ENCODE measurements around the gene ERP29. TPM values are rescaled to one million over a fixed set of nuclear protein-coding genes. Genes with fewer than 3 reads are reported as not detected.

ERP29 gene
- total RNA-seq, 4 donors from 2014 or later = 12.9 to 36.5 (median 29.7) TPM

DNA sequence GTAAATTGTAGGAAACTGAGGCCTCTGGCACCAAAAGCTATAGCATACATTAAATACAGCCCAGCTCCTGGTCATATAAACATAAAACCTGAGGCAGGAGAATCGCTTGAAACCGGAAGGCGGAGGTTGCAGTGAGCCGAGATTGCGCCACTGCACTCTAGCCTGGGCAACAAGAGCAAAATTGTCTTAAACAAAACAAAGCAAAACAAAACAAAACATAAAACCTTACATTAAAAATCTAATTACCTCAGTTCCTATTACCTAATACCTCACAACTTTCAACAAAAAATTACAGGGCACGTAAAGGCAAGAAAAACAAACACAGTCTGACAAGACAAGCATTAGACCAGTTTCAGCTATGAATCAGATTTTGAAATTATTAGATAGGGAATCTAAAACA, 36.9 kb upstream of the ERP29 start:
- Histone ChIP-seq H3K36me3 (peaks cover 0 to 29% (median 0%) of the 10 kb centered on the region in 3 donors), H3K27me3 (no peaks in the 10 kb centered on the region), H3K4me1 (no peaks in the 10 kb centered on the region), H3K27ac (no peak overlapping the region), H3K4me3 (no peak overlapping the region), H3K9me3 (peaks cover 0 to 5% (median 0%) of the 10 kb centered on the region in 4 donors)
- DNase-seq (ENCODE audit: low spot score in 2 of 2) = no peak
- WGBS, 2 donors = 84 to 85% methylated on average over 6 of the region's 6 CpGs
- TF ChIP-seq, protein P1, sequence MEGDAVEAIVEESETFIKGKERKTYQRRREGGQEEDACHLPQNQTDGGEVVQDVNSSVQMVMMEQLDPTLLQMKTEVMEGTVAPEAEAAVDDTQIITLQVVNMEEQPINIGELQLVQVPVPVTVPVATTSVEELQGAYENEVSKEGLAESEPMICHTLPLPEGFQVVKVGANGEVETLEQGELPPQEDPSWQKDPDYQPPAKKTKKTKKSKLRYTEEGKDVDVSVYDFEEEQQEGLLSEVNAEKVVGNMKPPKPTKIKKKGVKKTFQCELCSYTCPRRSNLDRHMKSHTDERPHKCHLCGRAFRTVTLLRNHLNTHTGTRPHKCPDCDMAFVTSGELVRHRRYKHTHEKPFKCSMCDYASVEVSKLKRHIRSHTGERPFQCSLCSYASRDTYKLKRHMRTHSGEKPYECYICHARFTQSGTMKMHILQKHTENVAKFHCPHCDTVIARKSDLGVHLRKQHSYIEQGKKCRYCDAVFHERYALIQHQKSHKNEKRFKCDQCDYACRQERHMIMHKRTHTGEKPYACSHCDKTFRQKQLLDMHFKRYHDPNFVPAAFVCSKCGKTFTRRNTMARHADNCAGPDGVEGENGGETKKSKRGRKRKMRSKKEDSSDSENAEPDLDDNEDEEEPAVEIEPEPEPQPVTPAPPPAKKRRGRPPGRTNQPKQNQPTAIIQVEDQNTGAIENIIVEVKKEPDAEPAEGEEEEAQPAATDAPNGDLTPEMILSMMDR (IDR thresholded peaks at IDR 0.05) = no peak
- TF ChIP-seq POLR2A (IDR thresholded peaks at IDR 0.05) (no peak), EP300 (IDR thresholded peaks at IDR 0.05) (no peak)

DNA sequence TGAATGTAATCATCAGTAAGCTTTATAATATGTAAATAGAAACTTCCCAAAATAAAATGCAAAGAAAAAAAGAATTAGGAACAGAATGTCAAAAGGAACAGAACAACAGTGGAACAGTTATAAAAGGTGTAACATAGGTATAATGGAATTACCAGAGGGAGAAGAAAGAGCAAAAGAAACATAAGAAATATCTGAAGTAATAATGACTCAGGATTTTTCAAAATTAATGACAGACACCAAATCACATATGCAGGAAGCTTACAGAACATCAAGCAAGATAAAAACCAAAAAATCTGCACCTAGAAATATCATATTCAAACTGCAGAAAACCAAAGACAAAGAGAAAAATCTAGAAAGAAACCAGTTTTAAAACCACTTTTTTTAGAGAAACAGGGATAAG, 36.4 kb upstream of the ERP29 start:
- Histone ChIP-seq H3K4me3 (no peak overlapping the region), H3K36me3 (peaks cover 0 to 23% (median 0%) of the 10 kb centered on the region in 3 donors)

DNA sequence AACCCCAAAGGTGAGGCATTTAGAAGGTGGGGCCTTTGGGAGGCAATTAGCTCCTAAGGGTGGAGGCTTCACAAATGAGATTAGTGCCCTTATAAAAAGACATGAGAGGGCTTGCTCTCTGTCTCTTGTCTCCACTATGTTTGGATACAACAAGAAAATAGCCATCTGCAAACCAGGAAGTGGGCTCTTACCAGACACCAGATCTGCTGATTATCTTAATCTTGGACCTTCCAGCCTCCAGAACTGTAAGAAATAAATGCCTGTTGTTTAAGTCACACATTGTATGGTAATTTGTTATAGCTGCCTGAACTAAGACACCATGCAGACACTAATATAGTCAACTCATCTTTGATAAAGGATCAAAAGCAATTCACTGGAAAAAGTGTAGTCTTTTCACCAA, 34.7 kb upstream of the ERP29 start:
- TF ChIP-seq, protein P1 (IDR thresholded peaks at IDR 0.05) = no peak
- TF ChIP-seq POLR2A (IDR thresholded peaks at IDR 0.05) = no peak
- TF ChIP-seq EP300 (IDR thresholded peaks at IDR 0.05) = no peak

More for the DNA sequence above, 36.4 kb upstream of the ERP29 start:
- H3K27me3 ChIP-seq = no peaks in the 10 kb centered on the region
- no peaks in the 10 kb centered on the region for H3K9me3 ChIP-seq
- TF ChIP-seq EP300 (IDR thresholded peaks at IDR 0.05) = no peak
- no peak for TF ChIP-seq POLR2A (IDR thresholded peaks at IDR 0.05)
- TF ChIP-seq, protein P1 (IDR thresholded peaks at IDR 0.05) = no peak
- H3K27ac ChIP-seq = no peak overlapping the region
- H3K4me1 ChIP-seq = no peaks in the 10 kb centered on the region
- DNase-seq (ENCODE audit: low spot score in 2 of 2) = no peak

DNA sequence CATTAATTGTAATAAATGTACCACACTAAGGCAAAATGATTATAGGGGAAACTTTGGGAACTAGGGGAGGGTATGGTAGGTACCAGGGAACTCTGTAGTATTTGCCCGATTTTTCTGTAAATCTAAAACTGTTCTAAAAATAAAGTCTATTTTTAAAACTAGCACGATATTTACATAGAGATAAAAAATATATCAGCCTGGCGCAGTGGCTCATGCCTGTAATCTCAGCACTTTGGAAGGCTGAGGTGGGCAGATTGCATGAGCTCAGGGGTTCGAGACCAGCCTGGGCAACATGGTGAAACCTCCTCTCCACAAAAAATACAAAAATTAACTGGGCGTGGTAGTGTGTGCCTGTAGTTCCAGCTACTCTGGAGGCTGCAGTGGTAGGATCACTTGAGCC, 32.6 kb upstream of the ERP29 start:
- Histone ChIP-seq H3K27me3 (no peaks in the 10 kb centered on the region), H3K4me1 (no peaks in the 10 kb centered on the region), H3K36me3 (peaks cover 0 to 18% (median 0%) of the 10 kb centered on the region in 3 donors), H3K4me3 (no peak overlapping the region), H3K27ac (no peak overlapping the region), H3K9me3 (no peaks in the 10 kb centered on the region)
- DNase-seq (ENCODE audit: low spot score in 2 of 2) = no peak
- TF ChIP-seq POLR2A (IDR thresholded peaks at IDR 0.05) (no peak), EP300 (IDR thresholded peaks at IDR 0.05) (no peak)
- TF ChIP-seq, protein P1 (IDR thresholded peaks at IDR 0.05) = no peak
- 91 to 95% methylated on average over 5 of the region's 5 CpGs for WGBS, 2 donors

More for the DNA sequence above, 34.7 kb upstream of the ERP29 start:
- H3K27ac ChIP-seq = no peak overlapping the region
- H3K4me1 ChIP-seq = no peaks in the 10 kb centered on the region
- no peak for DNase-seq (ENCODE audit: low spot score in 2 of 2)
- H3K4me3 ChIP-seq = no peak overlapping the region
- H3K36me3 ChIP-seq = peaks cover 0 to 17% (median 0%) of the 10 kb centered on the region in 3 donors
- no peaks in the 10 kb centered on the region for H3K9me3 ChIP-seq
- H3K27me3 ChIP-seq = no peaks in the 10 kb centered on the region

DNA sequence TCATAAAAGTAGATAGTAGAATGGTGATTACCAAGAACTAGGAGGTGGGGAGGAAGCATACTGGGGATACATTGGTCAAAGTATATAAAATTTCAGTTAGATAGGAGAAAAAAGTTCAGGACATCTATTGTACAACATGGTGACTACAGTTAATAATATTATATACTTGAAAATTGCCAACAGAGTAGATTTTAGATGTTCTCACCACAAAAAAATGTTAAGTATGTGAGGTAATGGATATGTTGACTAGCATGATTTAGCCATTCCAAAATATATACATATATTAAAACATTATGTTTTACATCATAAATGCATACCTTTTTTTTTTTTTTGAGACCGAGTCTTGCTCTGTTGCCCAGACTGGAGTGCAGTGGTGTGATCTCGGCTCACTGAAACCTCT, 31.2 kb upstream of the ERP29 start:
- TF ChIP-seq, protein P1 (IDR thresholded peaks at IDR 0.05) = no peak
- TF ChIP-seq POLR2A (IDR thresholded peaks at IDR 0.05) (no peak), EP300 (IDR thresholded peaks at IDR 0.05) (no peak)
- no peaks in the 10 kb centered on the region for H3K4me1 ChIP-seq
- no peak overlapping the region for H3K27ac ChIP-seq

More for the DNA sequence above, 31.2 kb upstream of the ERP29 start:
- no peak for DNase-seq (ENCODE audit: low spot score in 2 of 2)
- Histone ChIP-seq H3K9me3 (no peaks in the 10 kb centered on the region), H3K27me3 (no peaks in the 10 kb centered on the region), H3K36me3 (peaks cover 0 to 20% (median 0%) of the 10 kb centered on the region in 3 donors), H3K4me3 (no peak overlapping the region)
- 76 to 92% methylated on average over 2 of the region's 2 CpGs for WGBS, 2 donors

All from tibial nerve (tissue), 4 donors.